Measurements from ENCODE around the gene CBX5.

The CBX5 gene

GRCh38 chr12:54265364-54265812 lies 14.5 kb downstream of the CBX5 start:
- 87% methylated on average over 3 to 4 of the region's 4 CpGs for WGBS, 2 experiments
- H3K36me3 ChIP-seq (ENCODE audit: control insufficient read depth, insufficient read depth, low read length), result peaks cover 2% of the 10 kb centered on the region

GRCh38 chr12:54262403-54262925 lies 17.5 kb downstream of the CBX5 start:
- H3K9me3 ChIP-seq (ENCODE audit: control insufficient read depth, low read length), result no peaks in the 10 kb centered on the region
- peak overlapping the region; percentile 65 for H3K27ac ChIP-seq (ENCODE audit: insufficient read depth, low read depth, low read length, poor library complexity, severe bottlenecking)
- no peaks in the 10 kb centered on the region for H3K27me3 ChIP-seq (ENCODE audit: control insufficient read depth, insufficient read depth, low read length, poor library complexity, severe bottlenecking)
- 79 to 80% methylated on average over 4 of the region's 4 CpGs for WGBS, 2 experiments
- H3K4me1 ChIP-seq (ENCODE audit: control insufficient read depth, insufficient read depth, low read length), result peaks cover 46% of the 10 kb centered on the region
- no peak overlapping the region for H3K4me3 ChIP-seq (ENCODE audit: insufficient read depth, low read depth, low read length)
- peaks cover under 1% of the 10 kb centered on the region for H3K36me3 ChIP-seq (ENCODE audit: control insufficient read depth, insufficient read depth, low read length)

More at GRCh38 chr12:54265364-54265812, 14.5 kb downstream of the CBX5 start:
- Histone ChIP-seq H3K27ac (ENCODE audit: insufficient read depth, low read depth, low read length, poor library complexity, severe bottlenecking) (no peak overlapping the region), H3K9me3 (ENCODE audit: control insufficient read depth, low read length) (no peaks in the 10 kb centered on the region), H3K4me3 (ENCODE audit: insufficient read depth, low read depth, low read length) (no peak overlapping the region), H3K4me1 (ENCODE audit: control insufficient read depth, insufficient read depth, low read length) (peaks cover 30% of the 10 kb centered on the region), H3K27me3 (ENCODE audit: control insufficient read depth, insufficient read depth, low read length, poor library complexity, severe bottlenecking) (no peaks in the 10 kb centered on the region)

DNA sequence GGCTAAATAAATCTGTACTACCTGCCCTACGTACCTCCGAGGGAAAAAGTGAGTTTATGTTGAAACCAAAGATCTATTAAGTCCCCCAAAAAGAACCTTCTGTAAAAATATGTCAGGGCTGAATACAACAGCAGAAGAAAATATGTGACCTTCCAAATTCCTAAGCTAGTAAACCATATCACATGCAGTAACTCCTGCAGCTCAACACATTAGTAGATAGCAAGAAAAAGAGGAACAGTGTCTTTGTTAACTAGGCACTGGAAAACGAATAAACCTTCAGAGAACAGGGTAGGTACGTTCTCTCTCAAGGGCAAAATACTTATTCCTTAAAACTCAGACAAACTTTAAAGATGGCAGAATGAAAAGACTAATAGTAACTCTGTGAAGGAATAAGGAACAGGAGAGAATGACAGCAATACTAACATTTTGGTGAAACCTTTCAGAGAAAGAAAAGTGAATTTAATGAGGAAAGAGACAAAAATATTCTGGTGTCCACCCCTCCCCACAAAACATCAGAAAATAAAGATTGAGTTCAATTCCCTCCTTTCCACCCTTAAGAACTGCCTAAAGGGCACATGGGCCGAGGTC lies 18.0 kb downstream of the CBX5 start:
- H3K27me3 ChIP-seq (ENCODE audit: control insufficient read depth, insufficient read depth, low read length, poor library complexity, severe bottlenecking), result no peaks in the 10 kb centered on the region
- no peaks in the 10 kb centered on the region for H3K9me3 ChIP-seq (ENCODE audit: control insufficient read depth, low read length)
- no peak overlapping the region for H3K4me3 ChIP-seq (ENCODE audit: insufficient read depth, low read depth, low read length)
- H3K36me3 ChIP-seq (ENCODE audit: control insufficient read depth, insufficient read depth, low read length), result peaks cover 6% of the 10 kb centered on the region
- peaks cover 51% of the 10 kb centered on the region for H3K4me1 ChIP-seq (ENCODE audit: control insufficient read depth, insufficient read depth, low read length)
- peak overlapping the region; percentile 65 for H3K27ac ChIP-seq (ENCODE audit: insufficient read depth, low read depth, low read length, poor library complexity, severe bottlenecking)
- 88 to 98% methylated on average over 5 of the region's 5 CpGs for WGBS, 2 experiments

DNA sequence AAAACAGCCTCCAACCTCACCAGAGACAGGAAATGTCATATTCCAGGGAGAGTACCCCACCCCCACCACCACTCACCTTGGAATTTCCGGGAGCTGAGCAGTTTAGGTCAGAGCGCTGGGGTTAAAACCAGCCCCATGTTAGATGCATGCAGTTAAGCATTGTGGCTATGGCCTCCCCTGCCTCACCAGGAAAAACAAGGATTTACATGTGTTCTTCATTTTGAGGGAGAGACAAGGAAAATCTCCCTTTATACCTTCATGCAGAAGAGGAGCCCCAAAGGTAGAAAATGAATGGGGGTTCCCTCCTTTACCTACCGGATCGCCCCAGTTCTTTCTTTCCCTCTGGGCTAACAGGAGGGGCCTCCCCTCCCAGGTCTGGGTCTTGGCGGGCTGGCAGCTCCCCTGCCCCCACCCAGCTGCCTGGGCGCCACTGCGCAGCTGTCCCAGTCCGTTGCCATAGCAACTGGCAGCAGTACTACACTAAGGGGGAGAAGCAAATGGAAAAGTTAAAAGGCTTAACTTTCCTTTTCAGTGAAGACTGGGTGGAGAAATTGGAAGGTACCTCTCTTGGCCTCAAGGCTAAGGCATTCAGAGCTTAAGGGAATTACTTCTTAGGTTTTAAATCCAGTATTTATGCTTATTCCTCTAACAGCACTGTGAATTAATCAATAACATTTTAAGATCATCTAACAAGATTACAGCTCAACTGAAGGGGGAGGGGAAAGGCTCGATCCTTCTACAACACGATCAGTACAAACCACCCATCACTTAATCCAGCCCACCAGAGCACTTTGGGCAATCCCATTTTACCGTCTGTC lies 20.5 kb downstream of the CBX5 start:
- peaks cover 54% of the 10 kb centered on the region for H3K4me1 ChIP-seq (ENCODE audit: control insufficient read depth, insufficient read depth, low read length)
- no peaks in the 10 kb centered on the region for H3K27me3 ChIP-seq (ENCODE audit: control insufficient read depth, insufficient read depth, low read length, poor library complexity, severe bottlenecking)
- 0% methylated on average over 8 of the region's 11 CpGs for WGBS, 2 experiments
- peaks cover 22% of the 10 kb centered on the region for H3K36me3 ChIP-seq (ENCODE audit: control insufficient read depth, insufficient read depth, low read length)
- H3K4me3 ChIP-seq (ENCODE audit: insufficient read depth, low read depth, low read length), result peak overlapping the region; percentile 31
- no peaks in the 10 kb centered on the region for H3K9me3 ChIP-seq (ENCODE audit: control insufficient read depth, low read length)
- peak overlapping the region; percentile 98 for H3K27ac ChIP-seq (ENCODE audit: insufficient read depth, low read depth, low read length, poor library complexity, severe bottlenecking)

- peaks cover 51% of the 10 kb centered on the region for H3K4me1 ChIP-seq (ENCODE audit: control insufficient read depth, insufficient read depth, low read length)
- peaks cover 33% of the 10 kb centered on the region for H3K36me3 ChIP-seq (ENCODE audit: control insufficient read depth, insufficient read depth, low read length)
- no peaks in the 10 kb centered on the region for H3K27me3 ChIP-seq (ENCODE audit: control insufficient read depth, insufficient read depth, low read length, poor library complexity, severe bottlenecking)
- no peaks in the 10 kb centered on the region for H3K9me3 ChIP-seq (ENCODE audit: control insufficient read depth, low read length)
- peak overlapping the region; percentile 98 for H3K27ac ChIP-seq (ENCODE audit: insufficient read depth, low read depth, low read length, poor library complexity, severe bottlenecking)
- H3K4me3 ChIP-seq (ENCODE audit: insufficient read depth, low read depth, low read length), result peak overlapping the region; percentile 31
Measured at GRCh38 chr12:54258201-54258681, 21.7 kb downstream of the CBX5 start.

GRCh38 chr12:54257332-54257731 lies 22.6 kb downstream of the CBX5 start:
- Histone ChIP-seq H3K9me3 (ENCODE audit: control insufficient read depth, low read length) (no peaks in the 10 kb centered on the region), H3K4me1 (ENCODE audit: control insufficient read depth, insufficient read depth, low read length) (peaks cover 42% of the 10 kb centered on the region), H3K27me3 (ENCODE audit: control insufficient read depth, insufficient read depth, low read length, poor library complexity, severe bottlenecking) (no peaks in the 10 kb centered on the region), H3K4me3 (ENCODE audit: insufficient read depth, low read depth, low read length) (peak overlapping the region; percentile 9), H3K27ac (ENCODE audit: insufficient read depth, low read depth, low read length, poor library complexity, severe bottlenecking) (no peak overlapping the region), H3K36me3 (ENCODE audit: control insufficient read depth, insufficient read depth, low read length) (peaks cover 42% of the 10 kb centered on the region)
- WGBS, 2 experiments, result 95 to 96% methylated on average over 8 of the region's 8 CpGs

- peaks cover 62% of the 10 kb centered on the region for H3K36me3 ChIP-seq (ENCODE audit: control insufficient read depth, insufficient read depth, low read length)
- H3K9me3 ChIP-seq (ENCODE audit: control insufficient read depth, low read length), result no peaks in the 10 kb centered on the region
- H3K27me3 ChIP-seq (ENCODE audit: control insufficient read depth, insufficient read depth, low read length, poor library complexity, severe bottlenecking), result no peaks in the 10 kb centered on the region
- H3K4me3 ChIP-seq (ENCODE audit: insufficient read depth, low read depth, low read length), result no peak overlapping the region
- no peak overlapping the region for H3K27ac ChIP-seq (ENCODE audit: insufficient read depth, low read depth, low read length, poor library complexity, severe bottlenecking)
- H3K4me1 ChIP-seq (ENCODE audit: control insufficient read depth, insufficient read depth, low read length), result peaks cover 16% of the 10 kb centered on the region
- 86 to 96% methylated on average over 4 of the region's 4 CpGs for WGBS, 2 experiments
Measured at GRCh38 chr12:54253240-54253639, 26.7 kb downstream of the CBX5 start.

DNA sequence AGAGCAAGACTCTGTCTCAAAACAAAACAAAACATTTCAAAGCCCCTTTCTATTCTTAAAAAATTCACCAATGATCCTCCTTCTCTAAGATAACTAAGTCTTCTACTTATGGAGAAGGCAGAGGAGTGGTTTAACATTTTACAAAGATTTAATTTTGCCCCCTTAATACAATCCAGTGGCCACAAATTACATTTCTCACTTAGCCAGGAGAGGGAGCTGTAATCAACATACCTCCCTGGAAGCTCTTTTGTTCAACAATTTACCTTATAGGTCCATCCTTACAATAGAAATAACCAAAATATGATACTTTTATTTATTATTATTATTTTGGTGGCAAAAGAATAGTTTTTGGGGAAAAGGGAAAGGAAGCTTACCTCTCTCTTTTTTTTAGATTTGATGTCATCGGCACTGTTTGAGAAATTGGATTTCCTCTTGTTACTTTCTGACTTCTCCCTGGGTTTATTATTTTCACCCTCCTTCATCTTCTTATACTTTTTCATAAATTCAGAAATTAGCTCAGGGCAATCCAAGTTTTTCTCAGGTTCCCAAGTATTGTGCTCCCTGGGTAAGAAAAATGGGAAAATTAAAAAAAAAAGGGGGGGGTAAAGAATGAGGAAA lies 28.1 kb downstream of the CBX5 start:
- H3K27ac ChIP-seq (ENCODE audit: insufficient read depth, low read depth, low read length, poor library complexity, severe bottlenecking), result no peak overlapping the region
- no peak overlapping the region for H3K4me3 ChIP-seq (ENCODE audit: insufficient read depth, low read depth, low read length)
- H3K27me3 ChIP-seq (ENCODE audit: control insufficient read depth, insufficient read depth, low read length, poor library complexity, severe bottlenecking), result no peaks in the 10 kb centered on the region
- H3K9me3 ChIP-seq (ENCODE audit: control insufficient read depth, low read length), result no peaks in the 10 kb centered on the region
- peaks cover 1% of the 10 kb centered on the region for H3K4me1 ChIP-seq (ENCODE audit: control insufficient read depth, insufficient read depth, low read length)
- 100% methylated on average over 1 of the region's 1 CpG for WGBS, 2 experiments
- peaks cover 66% of the 10 kb centered on the region for H3K36me3 ChIP-seq (ENCODE audit: control insufficient read depth, insufficient read depth, low read length)

- H3K27ac ChIP-seq (ENCODE audit: insufficient read depth, low read depth, low read length, poor library complexity, severe bottlenecking), result no peak overlapping the region
- peaks cover 69% of the 10 kb centered on the region for H3K36me3 ChIP-seq (ENCODE audit: control insufficient read depth, insufficient read depth, low read length)
- no peaks in the 10 kb centered on the region for H3K27me3 ChIP-seq (ENCODE audit: control insufficient read depth, insufficient read depth, low read length, poor library complexity, severe bottlenecking)
Measured at GRCh38 chr12:54249489-54249888, 30.4 kb downstream of the CBX5 start.

More at GRCh38 chr12:54249489-54249888, 30.4 kb downstream of the CBX5 start:
- WGBS, 2 experiments, result 100% methylated on average over 2 to 5 of the region's 5 CpGs
- no peak overlapping the region for H3K4me3 ChIP-seq (ENCODE audit: insufficient read depth, low read depth, low read length)
- H3K9me3 ChIP-seq (ENCODE audit: control insufficient read depth, low read length), result no peaks in the 10 kb centered on the region
- no peaks in the 10 kb centered on the region for H3K4me1 ChIP-seq (ENCODE audit: control insufficient read depth, insufficient read depth, low read length)
